GM21737 (cell line): Measurements from ENCODE around the gene RNF19B.
A peak's percentile ranks its signal among the peaks of the same experiment; 100 is the strongest.
"Not testable (repeated sequence)": the region's sequence is repeated elsewhere in the genome, so short reads cannot be mapped to it uniquely, and the experiment has no call there.

Source experiments
- ATAC-seq: cut with Tn5 transposase; IDR thresholded peaks from one replicate; pipeline ENCODE4 v1.9.1; 2021; ENCODE audit warnings: mild to moderate bottlenecking, moderate library complexity; ENCODE audit not compliant: unreplicated experiment

The RNF19B gene

GRCh38 chr1:32993324-32993636, 28.7 kb upstream of the RNF19B start:
- not testable (repeated sequence) for ATAC-seq

- ATAC-seq, result peak; percentile 84
These were observed 28.1 kb upstream of the RNF19B start for GRCh38 chr1:32992489-32993323.

DNA sequence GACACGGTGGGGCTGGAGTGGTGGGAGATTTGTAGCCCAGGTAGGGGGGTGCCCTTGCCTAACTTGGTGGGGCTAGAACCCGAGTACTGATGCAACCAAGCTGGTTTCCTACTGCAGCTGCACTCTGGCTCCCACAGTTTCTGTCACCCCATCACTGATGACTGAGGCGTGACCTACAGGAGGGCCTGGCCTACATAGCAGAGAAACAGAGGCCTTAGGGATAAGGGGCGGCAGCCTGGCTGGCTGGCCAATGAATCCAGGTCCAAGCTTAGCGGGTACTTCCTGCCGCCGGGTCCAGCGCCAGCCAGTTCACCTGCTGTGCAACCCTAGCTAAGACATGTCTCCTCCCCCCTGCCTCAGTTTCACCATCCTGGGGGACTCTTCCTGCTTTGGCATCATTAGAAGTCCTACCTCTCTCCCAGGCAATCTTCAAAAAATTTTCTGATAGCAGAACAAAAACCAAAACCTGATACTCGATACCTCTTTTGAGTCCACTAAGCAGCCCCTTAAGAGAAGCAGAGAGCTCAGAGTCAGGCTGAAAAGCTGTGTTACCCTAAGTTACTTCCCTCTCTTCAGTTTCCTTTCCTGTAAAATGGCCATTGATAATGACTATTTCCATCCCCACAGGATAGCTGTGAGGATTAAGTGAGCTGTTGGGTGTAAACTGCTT, 27.3 kb upstream of the RNF19B start:
- ATAC-seq, result peak; percentile 25

DNA sequence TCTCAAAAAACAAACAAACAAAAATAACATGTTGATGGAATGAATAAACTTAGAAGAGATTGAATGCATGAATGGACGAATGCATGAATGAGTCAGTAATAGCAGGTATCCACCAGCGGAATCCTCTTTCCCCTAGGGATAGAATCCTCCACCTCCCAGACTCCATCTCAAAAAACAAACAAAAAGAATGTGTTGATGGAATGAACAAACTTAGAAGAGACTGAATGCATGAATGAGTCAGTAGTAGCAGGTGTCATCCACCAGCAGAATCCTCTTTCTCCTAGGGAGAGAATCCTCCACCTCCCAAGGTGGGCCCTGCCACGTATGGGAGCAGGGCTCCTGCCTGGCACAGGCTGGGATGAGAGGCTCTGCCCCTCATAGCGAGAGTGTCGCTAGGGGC, 26.8 kb upstream of the RNF19B start:
- no peak for ATAC-seq

DNA sequence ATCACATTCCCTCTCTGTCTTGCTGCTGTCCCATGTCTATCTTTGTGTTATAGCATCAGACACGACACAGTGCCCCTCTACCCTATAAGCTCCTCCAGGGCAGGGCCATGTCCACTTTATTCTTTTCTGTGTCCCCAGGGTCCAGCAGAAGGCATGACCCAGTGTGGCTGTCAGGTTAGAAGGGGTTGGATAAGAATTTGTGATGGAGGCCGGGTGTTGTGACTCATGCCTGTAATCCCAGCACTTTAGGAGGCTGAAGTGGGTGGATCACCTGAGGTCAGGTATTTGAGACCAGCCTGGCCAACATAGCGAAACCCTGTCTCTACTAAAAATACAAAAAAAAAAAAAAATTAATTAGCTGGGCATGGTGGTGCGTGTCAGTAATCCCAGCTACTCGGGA, 26.3 kb upstream of the RNF19B start:
- no peak for ATAC-seq

GRCh38 chr1:32989160-32990050, 24.8 kb upstream of the RNF19B start:
- no peak for ATAC-seq

DNA sequence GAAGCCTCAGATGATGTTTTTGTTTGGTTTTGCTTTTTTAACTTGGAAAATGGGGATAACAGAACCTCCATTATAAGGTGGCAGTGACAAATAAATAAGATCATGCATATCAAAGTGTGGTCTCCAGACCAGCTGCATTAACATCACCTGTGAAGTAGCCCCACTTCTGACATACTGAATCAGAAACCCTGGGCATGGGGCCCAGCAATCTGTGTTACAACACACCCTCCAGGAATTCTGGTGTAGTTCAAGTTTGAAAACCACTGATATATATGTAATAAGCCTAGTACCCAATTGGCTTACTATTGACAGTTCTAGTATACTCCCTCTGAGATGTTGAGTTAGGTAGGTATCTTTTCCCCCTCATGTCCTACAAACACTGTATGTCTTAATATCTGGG, 24.1 kb upstream of the RNF19B start:
- no peak for ATAC-seq

GRCh38 chr1:32985226-32985625, 20.6 kb upstream of the RNF19B start:
- no peak for ATAC-seq

DNA sequence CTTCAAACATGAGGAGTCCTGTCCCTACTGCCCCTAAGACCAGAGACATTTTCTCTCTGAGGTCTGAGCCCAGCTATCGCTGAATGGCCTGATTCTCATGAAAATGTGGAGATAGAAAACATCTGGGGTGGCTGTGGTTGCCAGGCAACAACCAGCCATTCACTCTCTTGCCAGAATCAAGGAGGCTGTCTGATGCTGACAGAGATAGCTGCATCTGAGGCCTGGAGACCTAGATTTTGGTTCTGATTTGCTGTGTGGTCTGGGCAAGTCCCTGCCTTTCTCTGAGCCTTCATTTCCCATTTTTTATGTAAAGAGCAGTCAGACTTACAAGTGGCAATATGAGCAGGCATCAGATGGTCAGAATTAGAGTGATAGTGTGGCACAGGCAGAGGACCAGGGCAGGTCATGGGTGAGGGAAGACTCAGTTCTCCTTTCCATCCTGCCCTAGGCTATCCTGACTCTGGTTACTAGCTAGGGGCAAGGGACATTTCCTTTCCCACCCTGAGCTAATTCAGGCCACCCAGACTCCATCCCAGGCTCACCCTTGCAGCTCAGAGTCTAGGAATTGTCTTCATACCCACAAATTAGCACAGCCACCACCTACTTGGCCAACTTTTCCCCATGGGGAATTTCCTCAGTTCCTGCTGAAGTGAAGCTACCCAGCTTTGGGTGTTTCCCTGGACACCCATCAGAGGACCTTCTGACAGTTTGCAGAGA, 20.0 kb upstream of the RNF19B start:
- no peak for ATAC-seq

DNA sequence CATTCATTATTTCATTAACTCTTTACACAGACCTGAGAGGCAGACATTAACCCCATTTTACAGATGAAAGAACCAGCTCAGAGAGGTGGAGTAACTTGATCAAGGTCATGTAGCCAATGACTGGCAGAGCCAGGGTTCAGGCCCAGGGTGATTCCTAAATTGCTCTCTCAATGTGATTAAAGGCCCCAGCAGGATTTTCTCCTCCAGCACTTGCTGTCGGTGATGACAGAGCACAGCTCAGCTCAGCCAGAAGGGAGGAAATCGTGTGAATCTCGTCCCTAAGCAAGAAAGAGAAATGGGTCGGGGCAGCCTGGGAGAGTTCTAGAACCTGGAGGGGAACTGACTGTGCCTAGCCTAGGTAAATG, 19.5 kb upstream of the RNF19B start:
- no peak for ATAC-seq

GRCh38 chr1:32983020-32983419, 18.4 kb upstream of the RNF19B start:
- no peak for ATAC-seq

DNA sequence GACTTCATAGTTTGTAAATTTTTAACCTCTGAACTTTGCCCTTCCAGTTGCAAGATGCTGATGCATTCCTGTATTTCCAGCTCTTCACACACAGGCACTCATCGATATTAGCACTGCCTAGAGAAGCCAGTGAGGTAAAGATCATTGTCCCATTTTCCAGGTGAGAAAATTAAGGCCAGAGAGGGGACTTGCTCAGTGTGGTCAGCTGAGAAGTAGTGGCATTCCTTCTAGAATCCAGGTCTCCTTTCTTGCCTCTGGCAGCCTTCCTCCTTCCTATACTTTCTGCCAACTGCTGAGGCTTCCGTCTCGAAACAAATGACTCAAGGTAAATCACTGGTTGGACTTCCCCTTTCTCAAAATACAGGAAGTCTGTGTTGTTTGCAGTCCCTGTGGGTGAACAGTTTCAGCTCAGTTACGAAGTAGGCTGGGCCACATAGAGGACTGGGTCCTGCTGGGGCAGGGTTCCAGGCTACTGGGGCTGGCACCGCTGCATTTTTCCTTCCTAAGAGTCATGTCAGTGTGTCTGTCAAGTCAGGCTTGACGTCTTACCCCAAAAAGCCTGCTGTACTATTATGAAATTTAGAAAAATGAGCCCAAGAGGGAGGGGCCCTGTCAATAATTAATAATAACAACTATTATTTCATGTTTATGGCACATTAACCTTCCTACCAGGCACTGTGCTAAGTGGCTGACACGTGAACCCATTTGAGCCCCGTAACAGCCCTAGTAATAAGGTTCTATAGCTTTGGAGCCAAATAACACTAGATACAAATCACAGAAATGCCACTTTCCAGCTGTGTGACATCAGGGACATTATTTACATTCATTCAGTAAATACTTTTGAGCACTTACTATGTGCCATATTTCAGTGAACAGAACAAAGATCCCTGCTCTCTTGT, 16.6 kb upstream of the RNF19B start:
- ATAC-seq, result peak; percentile 80

GRCh38 chr1:32980080-32980479, 15.5 kb upstream of the RNF19B start:
- no peak for ATAC-seq

- ATAC-seq, result no peak
These were observed 14.2 kb upstream of the RNF19B start for GRCh38 chr1:32978854-32979253.

GRCh38 chr1:32977546-32978087, 13.0 kb upstream of the RNF19B start:
- no peak for ATAC-seq

- ATAC-seq, result not testable (repeated sequence)
These were observed 10.4 kb upstream of the RNF19B start for GRCh38 chr1:32975055-32975454.

- ATAC-seq, result not testable (repeated sequence)
These were observed 8.8 kb upstream of the RNF19B start for GRCh38 chr1:32973458-32973857.

GRCh38 chr1:32972814-32973428, 8.3 kb upstream of the RNF19B start:
- no peak for ATAC-seq

- ATAC-seq, result no peak
These were observed 7.0 kb upstream of the RNF19B start for GRCh38 chr1:32971576-32971975.
